ENCODE measurements around the gene STPG2.

DNA sequence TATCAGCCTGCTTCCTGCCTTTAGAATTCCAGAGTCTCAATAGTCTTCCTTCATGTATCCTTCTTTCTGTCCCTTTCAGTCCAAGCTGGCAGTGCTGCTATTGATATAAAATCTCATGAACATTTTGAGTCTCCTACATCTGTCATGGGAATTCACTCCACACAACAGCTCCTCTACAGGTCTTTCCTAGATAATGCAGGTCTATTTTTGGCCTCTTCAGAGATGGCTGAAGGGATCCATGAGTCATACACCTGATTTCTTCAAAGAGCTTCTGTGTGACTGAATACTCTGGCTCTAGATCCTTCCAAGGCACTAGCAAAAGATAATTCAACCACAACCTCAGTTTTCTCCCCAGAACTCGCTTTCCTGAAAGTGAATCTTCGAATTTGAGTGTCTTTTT, 115.4 kb downstream of the STPG2 start:
- no peak for TF ChIP-seq EZH2 (optimal IDR thresholded peaks at IDR 0.05; ENCODE audit: low read depth, low read length)
- TF ChIP-seq, protein P1, sequence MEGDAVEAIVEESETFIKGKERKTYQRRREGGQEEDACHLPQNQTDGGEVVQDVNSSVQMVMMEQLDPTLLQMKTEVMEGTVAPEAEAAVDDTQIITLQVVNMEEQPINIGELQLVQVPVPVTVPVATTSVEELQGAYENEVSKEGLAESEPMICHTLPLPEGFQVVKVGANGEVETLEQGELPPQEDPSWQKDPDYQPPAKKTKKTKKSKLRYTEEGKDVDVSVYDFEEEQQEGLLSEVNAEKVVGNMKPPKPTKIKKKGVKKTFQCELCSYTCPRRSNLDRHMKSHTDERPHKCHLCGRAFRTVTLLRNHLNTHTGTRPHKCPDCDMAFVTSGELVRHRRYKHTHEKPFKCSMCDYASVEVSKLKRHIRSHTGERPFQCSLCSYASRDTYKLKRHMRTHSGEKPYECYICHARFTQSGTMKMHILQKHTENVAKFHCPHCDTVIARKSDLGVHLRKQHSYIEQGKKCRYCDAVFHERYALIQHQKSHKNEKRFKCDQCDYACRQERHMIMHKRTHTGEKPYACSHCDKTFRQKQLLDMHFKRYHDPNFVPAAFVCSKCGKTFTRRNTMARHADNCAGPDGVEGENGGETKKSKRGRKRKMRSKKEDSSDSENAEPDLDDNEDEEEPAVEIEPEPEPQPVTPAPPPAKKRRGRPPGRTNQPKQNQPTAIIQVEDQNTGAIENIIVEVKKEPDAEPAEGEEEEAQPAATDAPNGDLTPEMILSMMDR (IDR thresholded peaks at IDR 0.05; ENCODE audit: low read length), result no peak
- TF ChIP-seq EZH2phosphoT487 (IDR thresholded peaks at IDR 0.05; ENCODE audit: low read length), result no peak
